ENCODE results near the gene DCAF10.

DCAF10 gene

DNA sequence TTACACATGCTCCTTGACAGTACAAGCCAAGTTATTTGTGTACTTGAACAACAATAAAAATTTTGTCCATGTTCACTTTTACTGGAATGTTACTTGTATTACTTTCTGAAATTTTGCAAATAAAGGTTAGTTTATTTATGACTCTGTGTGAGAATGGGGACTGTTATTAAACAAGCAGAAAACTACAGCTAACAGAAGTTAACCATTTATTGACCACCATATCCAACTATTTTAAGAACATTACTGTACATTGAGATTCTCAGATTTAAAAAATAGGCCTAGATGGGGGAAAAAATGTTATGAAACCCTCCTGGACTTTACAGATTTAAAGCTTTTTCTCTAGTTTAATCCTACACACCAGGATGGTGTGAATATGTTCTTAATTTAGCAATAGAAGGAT, 101.5 kb downstream of the DCAF10 start:
- no peaks in the 10 kb centered on the region for H3K27me3 ChIP-seq (replicated peaks)
- DNase-seq: no peak
- no peak for TF ChIP-seq CTCF (IDR thresholded peaks at IDR 0.05; ENCODE audit: low read depth, low read length, missing control alignments)
- no peak overlapping the region for H3K4me3 ChIP-seq (ENCODE audit: low read depth, low read length)
- peaks cover 12% of the 10 kb centered on the region for H3K36me3 ChIP-seq (replicated peaks)
- H3K27ac ChIP-seq: no peak overlapping the region
- in situ Hi-C loops (cut with HindIII; ENCODE audit: low pct_ligation_motif_present, low sequenced_read_pairs): no loop called here

DNA sequence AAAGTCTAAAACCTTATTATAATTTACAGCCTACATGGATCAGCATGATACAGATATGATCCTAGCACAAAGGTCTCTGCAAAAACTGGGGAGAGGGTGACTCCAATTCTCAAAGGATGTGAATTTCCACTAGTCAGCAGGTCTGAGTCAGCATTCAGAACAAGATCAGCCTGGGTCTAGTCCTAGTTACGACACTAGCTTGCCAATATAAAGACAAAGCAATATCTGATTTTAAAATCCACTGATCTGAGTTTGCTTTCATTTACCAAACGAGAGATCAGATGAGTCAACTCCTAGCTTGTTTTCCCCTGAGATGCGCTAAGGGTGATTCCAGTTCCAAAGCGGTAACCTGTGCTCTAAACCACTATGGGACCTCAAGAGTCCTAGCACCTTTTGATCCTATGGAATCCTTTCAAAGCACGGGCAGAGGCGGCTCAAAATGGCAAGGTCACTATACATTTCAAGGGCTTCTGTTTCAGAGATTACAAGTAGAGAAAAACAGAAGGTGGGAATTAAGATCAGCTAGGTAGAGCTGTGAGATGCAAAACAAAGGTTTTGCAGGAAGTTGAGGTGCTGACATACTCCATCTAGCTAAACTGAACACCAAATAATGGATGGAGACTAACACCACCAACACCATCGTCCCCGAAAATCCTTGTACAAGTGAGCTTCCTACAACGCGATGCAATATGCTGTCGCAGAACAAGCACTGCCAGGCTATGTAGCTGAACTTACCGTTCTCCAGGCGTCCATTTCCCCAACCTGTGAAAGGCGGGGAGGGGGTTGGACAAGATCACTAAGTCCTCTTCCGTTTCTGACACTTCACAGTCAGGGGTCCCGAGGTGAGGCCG, 102.4 kb downstream of the DCAF10 start:
- Histone ChIP-seq H3K4me3 (ENCODE audit: low read depth, low read length) (peak overlapping the region; percentile 86), H3K36me3 (replicated peaks) (peaks cover 8% of the 10 kb centered on the region), H3K27me3 (replicated peaks) (no peaks in the 10 kb centered on the region), H3K27ac (peak overlapping the region; percentile 69)
- DNase-seq: peak; percentile 50
- in situ Hi-C loops (cut with HindIII; ENCODE audit: low pct_ligation_motif_present, low sequenced_read_pairs): no loop called here
- no peak for TF ChIP-seq CTCF (IDR thresholded peaks at IDR 0.05; ENCODE audit: low read depth, low read length, missing control alignments)

DNA sequence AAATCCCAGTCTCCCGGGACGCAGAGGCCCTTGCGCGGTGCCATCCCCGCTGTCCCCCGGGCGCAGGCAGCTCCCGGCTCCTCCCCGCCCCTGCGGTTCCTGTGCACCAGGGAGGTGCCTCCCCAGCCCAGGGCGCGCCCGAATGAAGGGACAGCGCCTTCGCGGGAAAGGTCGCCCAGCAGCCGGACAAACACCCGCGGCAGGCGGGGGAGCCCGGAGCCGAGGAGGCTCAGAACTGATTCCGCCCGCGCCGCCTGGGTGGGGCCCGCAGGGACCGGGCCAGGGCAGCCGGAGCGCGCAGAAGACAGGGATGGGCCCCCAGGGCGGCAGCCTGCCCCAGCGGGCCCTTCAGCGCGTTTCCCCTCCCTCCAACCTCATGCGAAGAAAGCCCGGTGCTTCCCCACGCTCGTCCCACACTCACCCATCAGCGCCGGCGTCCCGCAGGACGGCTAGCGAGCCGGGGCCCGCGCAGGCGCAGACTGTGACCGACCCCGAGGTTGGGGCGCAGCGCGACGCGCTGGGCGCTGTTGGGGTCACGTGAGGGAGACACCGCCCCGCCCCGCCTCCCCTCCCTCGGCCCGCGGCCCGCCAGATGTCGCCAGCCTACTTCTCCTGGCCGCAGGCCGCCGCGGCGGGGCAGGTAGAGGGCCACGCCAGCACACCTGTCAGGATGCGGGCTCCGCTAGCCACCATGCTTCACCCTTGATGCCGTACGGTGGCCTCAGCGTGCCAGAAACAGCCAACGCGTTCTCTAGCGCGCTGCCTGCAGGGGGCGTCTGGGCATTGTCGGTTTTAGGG, 103.2 kb downstream of the DCAF10 start, which contains the start of gene SLC25A51:
TSS of gene SLC25A51 (minus strand) at position 481 of the 798 bp plus-strand sequence. CDS start 15,577 bp downstream, outside the sequence.
- Histone ChIP-seq H3K36me3 (replicated peaks) (peaks cover under 1% of the 10 kb centered on the region), H3K27me3 (replicated peaks) (no peaks in the 10 kb centered on the region), H3K27ac (peak within 1 kb of the TSS; percentile 69), H3K4me3 (ENCODE audit: low read depth, low read length) (peak within 1 kb of the TSS; percentile 86)
- TF ChIP-seq CTCF (IDR thresholded peaks at IDR 0.05; ENCODE audit: low read depth, low read length, missing control alignments): peak; percentile 97
- in situ Hi-C loops (cut with HindIII; ENCODE audit: low pct_ligation_motif_present, low sequenced_read_pairs): no loop called here
- peak; percentile 88 for DNase-seq

DNA sequence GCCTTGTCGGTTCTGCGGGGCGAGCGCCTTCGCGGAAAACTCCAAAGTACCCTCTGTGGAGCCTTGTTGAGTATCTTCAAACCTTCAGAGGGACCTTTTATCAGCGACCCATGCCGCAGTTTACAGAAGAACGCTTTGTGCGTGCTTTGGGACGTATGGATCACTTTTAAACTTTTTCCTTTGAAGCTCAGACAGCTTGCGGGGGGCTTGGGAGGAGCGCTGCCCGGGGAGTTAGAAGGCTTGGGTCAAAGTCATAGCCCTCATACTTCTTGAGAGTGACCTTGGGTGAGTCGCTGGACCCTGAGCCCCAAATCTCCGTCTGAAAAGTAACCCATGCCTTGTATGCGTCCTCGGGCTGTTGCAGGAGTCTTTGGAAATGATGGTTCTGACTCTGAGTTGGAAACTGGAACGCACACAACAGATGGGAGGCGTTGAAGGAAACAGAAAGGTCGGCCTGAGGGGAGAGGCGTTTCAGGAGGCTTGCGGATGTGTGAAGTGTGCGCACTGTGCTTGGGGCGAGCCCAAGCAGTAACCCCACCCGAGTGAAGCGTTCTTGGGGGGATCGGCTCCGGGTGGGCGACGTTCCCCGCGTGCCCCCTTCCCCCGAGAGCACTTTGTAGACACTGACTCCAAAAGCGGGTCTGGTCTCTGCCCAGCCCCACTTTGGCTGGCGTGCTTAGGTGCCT, 104.0 kb downstream of the DCAF10 start:
- in situ Hi-C loops (cut with HindIII; ENCODE audit: low pct_ligation_motif_present, low sequenced_read_pairs): no loop called here
- no peak for DNase-seq
- peak overlapping the region; percentile 69 for H3K27ac ChIP-seq
- H3K27me3 ChIP-seq (replicated peaks): no peaks in the 10 kb centered on the region
- peak overlapping the region; percentile 86 for H3K4me3 ChIP-seq (ENCODE audit: low read depth, low read length)
- no peak for TF ChIP-seq CTCF (IDR thresholded peaks at IDR 0.05; ENCODE audit: low read depth, low read length, missing control alignments)
- H3K36me3 ChIP-seq (replicated peaks): no peaks in the 10 kb centered on the region

GRCh38 chr9:37905131-37905505, 104.5 kb downstream of the DCAF10 start:
- in situ Hi-C loops (cut with HindIII; ENCODE audit: low pct_ligation_motif_present, low sequenced_read_pairs): no loop called here

More at GRCh38 chr9:37905131-37905505, 104.5 kb downstream of the DCAF10 start:
- no peaks in the 10 kb centered on the region for H3K36me3 ChIP-seq (replicated peaks)
- H3K27ac ChIP-seq: no peak overlapping the region
- TF ChIP-seq CTCF (IDR thresholded peaks at IDR 0.05; ENCODE audit: low read depth, low read length, missing control alignments): no peak
- no peaks in the 10 kb centered on the region for H3K27me3 ChIP-seq (replicated peaks)
- no peak for DNase-seq
- peak overlapping the region; percentile 86 for H3K4me3 ChIP-seq (ENCODE audit: low read depth, low read length)
